Tibial artery (tissue), 4 donors: ENCODE measurements around the gene SARS1.

Source experiments
- DNase-seq, 2 donors: peaks; one replicate each; pipeline ENCODE4 v3.0.0-alpha.2; 2019
- H3K27ac ChIP-seq, 2 donors: fragments of 200-600 bp; sonication (generic) in 1 of 2; 1 replicate in 1 of 2; 2 replicates in 1 of 2; pipeline ENCODE4 v1.5.1; 2018 to 2019; ENCODE audit warnings: mild to moderate bottlenecking in 1 of 2
- H3K27me3 ChIP-seq, 2 donors: fragments of 200-600 bp; sonication (generic) in 1 of 2; one replicate each; pipeline versions ENCODE4 v1.5.1 to v1.6.0; 2016 to 2019
- H3K36me3 ChIP-seq, 3 donors: fragments of 200-600 bp; sonication (generic) in 2 of 3; one replicate each; pipeline ENCODE4 v1.5.1; 2016 to 2019; ENCODE audit warnings: mild to moderate bottlenecking in 2 of 3
- H3K4me1 ChIP-seq, 4 donors: fragments of 200-600 bp; sonication (generic) in 2 of 4; 1 replicate in 3 of 4; 2 replicates in 1 of 4; pipeline ENCODE4 v1.5.1; 2016 to 2019
- H3K4me3 ChIP-seq, 2 donors: fragments of 200-600 bp; sonication (generic) in 1 of 2; 1 replicate in 1 of 2; 2 replicates in 1 of 2; pipeline ENCODE4 v1.5.1; 2018 to 2019; ENCODE audit warnings: mild to moderate bottlenecking in 2 of 2
- H3K9me3 ChIP-seq, 3 donors: fragments of 200-600 bp; sonication (generic) in 1 of 3; one replicate each; pipeline ENCODE4 v1.5.1; 2016 to 2019
- intact Hi-C: fragments of 100-400 bp; cut with DNase I; formaldehyde crosslinking; loops from one replicate; pipeline ENCODE4 v1.15.0; 2023; ENCODE audit warnings: low total_unique reads
- TF ChIP-seq, protein P1 (sequence below), 2 experiments: fragments of 200-600 bp in 1 of 2; fragments of 450-650 bp in 1 of 2; IDR thresholded peaks; one replicate each; pipeline ENCODE4 v1.5.1; 2017 to 2019; ENCODE audit warnings: antibody characterized with exemption in 2 of 2, mild to moderate bottlenecking in 1 of 2, moderate library complexity in 1 of 2

Gene SARS1

DNA sequence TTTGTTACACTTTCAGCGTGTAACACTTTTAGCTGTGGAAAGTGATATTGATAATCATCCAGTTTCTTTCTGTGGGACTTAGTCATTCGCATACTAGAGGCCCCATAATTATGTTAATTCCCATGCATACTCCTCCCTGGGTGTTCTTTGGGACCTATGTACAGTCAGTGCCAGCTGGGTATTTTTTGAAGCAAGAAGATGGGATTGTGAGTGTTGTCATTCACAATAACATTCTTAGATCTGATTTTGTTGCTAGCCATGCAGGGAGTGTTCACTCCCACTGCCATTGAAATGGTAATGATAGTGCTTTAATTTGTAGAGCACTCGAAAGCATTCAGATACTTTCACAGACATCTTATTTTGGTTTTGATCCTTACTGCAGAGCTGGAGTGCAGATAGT, 11.6 kb downstream of the SARS1 start:
- H3K27me3 ChIP-seq, result no peaks in the 10 kb centered on the region
- no peaks in the 10 kb centered on the region for H3K9me3 ChIP-seq
- no peak for DNase-seq
- H3K36me3 ChIP-seq, result peaks cover 29 to 43% (median 34%) of the 10 kb centered on the region in 3 donors
- TF ChIP-seq, protein P1, sequence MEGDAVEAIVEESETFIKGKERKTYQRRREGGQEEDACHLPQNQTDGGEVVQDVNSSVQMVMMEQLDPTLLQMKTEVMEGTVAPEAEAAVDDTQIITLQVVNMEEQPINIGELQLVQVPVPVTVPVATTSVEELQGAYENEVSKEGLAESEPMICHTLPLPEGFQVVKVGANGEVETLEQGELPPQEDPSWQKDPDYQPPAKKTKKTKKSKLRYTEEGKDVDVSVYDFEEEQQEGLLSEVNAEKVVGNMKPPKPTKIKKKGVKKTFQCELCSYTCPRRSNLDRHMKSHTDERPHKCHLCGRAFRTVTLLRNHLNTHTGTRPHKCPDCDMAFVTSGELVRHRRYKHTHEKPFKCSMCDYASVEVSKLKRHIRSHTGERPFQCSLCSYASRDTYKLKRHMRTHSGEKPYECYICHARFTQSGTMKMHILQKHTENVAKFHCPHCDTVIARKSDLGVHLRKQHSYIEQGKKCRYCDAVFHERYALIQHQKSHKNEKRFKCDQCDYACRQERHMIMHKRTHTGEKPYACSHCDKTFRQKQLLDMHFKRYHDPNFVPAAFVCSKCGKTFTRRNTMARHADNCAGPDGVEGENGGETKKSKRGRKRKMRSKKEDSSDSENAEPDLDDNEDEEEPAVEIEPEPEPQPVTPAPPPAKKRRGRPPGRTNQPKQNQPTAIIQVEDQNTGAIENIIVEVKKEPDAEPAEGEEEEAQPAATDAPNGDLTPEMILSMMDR (IDR thresholded peaks at IDR 0.05), result no peak
- H3K4me3 ChIP-seq, result no peak overlapping the region
- no peak overlapping the region for H3K27ac ChIP-seq
- intact Hi-C loops, result no loop called here
- H3K4me1 ChIP-seq, result peaks cover 0 to 14% (median 0%) of the 10 kb centered on the region in 4 donors

DNA sequence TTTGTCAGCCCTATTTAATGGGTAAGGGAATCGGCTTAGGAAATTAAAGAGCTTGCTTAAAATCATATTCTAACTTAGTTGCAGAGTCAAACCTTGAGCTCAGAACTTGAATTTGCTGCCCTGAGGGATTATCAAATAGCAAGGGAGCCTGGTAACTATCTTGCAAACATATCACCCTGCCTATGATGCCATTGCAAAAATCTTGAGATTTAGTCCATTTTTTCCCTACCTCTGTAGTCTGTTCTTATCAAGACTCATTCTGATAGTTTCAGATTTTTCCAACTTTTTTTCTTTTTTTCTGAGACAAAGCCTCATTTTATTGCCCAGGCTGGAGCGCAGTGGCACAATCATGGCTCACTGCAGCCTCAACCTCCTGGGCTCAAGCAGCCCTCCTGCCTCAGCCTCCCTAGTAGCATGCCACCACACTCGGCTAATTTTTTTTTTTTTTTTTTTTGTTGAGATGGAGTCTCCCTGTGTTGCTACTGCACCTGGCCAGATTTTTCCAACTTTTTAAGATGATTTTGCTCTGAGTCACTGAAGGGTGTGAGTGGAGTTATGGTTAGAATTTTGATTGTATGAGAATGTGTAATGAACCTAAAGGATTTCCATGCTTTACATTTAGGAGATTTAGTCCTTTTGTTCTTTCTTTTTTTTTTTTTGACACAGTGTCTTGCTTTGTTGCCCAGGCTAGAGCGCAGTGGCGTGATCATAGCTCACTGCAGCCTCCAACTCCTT, 12.2 kb downstream of the SARS1 start:
- no peak for DNase-seq
- Histone ChIP-seq H3K27me3 (no peaks in the 10 kb centered on the region), H3K4me1 (peaks cover 0 to 14% (median 0%) of the 10 kb centered on the region in 4 donors), H3K36me3 (peaks cover 33 to 48% (median 40%) of the 10 kb centered on the region in 3 donors), H3K9me3 (no peaks in the 10 kb centered on the region), H3K27ac (no peak overlapping the region), H3K4me3 (no peak overlapping the region)
- TF ChIP-seq, protein P1 (IDR thresholded peaks at IDR 0.05), result no peak
- intact Hi-C loops, result no loop called here

DNA sequence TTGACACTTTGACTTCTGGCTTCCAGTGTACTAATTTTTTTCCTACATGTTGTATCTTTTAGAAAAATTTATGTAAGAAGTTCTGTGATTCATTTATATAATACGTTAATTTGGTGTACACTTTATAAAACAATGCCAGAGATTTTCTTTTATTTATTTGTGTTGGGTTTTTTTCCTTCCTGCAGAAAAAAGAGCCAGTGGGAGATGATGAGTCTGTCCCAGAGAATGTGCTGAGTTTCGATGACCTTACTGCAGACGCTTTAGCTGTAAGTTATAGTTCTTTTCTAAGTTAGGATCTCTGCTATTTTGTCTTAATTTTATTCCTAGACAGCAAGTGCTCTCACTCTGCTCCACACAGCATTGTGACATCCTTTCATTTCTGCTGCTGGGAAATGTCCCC, 14.4 kb downstream of the SARS1 start:
- Histone ChIP-seq H3K36me3 (peaks cover 50 to 63% (median 63%) of the 10 kb centered on the region in 3 donors), H3K27ac (no peak overlapping the region)

DNA sequence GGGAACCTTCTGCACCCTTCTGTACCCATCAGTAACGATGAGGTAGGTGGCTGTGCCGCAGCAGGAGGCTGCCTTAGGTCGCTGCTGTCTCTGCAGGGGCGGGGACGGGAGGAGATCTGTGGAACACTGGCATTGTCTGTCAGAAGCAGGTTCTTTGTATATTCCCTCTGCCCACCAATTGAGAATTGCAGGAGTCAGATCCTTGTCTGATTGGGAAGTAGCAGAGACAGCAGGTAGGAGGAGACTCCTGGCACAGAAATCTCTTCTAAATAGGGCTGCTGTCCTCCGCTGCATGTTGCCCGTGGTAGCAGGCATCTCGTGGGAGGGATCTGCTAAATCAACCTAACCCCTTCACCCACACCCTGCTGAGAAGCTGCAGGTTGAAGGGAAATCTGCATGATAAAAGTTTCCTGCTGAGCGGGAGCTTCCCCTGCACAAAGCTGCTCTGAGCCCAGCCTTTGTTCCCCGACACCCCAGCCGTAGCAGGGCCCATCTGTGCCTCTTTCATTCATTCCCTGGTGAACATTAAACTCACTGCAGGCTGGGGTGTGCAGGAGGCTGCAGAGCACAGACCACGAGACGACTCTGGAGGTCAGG, 15.9 kb downstream of the SARS1 start:
- peaks cover 60 to 76% (median 69%) of the 10 kb centered on the region in 3 donors for H3K36me3 ChIP-seq
- TF ChIP-seq, protein P1 (IDR thresholded peaks at IDR 0.05), result no peak

More for the DNA sequence above, 14.4 kb downstream of the SARS1 start:
- no peaks in the 10 kb centered on the region for H3K27me3 ChIP-seq
- no peaks in the 10 kb centered on the region for H3K9me3 ChIP-seq
- no peak overlapping the region for H3K4me3 ChIP-seq
- TF ChIP-seq, protein P1 (IDR thresholded peaks at IDR 0.05), result no peak
- no peak for DNase-seq
- peaks cover 0 to 14% (median 0%) of the 10 kb centered on the region in 4 donors for H3K4me1 ChIP-seq
- intact Hi-C loops, result no loop called here

DNA sequence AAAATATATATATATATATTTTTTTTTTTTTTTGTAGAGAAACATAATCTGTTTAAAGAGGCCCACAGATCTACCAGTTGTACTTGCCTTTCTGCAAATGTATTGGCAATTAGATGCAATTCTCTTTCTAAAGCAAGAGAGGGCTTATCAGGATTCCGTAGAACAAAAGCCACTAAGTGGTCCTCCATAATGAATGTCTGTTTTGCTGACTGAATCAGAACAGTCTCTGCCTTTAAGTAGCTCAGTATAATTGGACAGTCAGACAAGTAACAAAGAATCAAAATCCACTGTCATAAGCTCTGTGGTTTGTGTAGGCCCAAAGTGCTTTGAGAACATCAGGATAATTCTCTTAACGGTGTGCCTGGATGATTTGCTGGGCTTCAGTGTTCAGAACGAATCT, 17.3 kb downstream of the SARS1 start:
- Histone ChIP-seq H3K27ac (no peak overlapping the region), H3K27me3 (no peaks in the 10 kb centered on the region), H3K9me3 (no peaks in the 10 kb centered on the region), H3K4me1 (peaks cover 0 to 6% (median 0%) of the 10 kb centered on the region in 4 donors), H3K4me3 (no peak overlapping the region), H3K36me3 (peaks cover 75 to 90% (median 83%) of the 10 kb centered on the region in 3 donors)
- DNase-seq, result no peak
- TF ChIP-seq, protein P1 (IDR thresholded peaks at IDR 0.05), result no peak
- intact Hi-C loops, result no loop called here

More for the DNA sequence above, 15.9 kb downstream of the SARS1 start:
- H3K9me3 ChIP-seq, result no peaks in the 10 kb centered on the region
- DNase-seq, result no peak
- no peaks in the 10 kb centered on the region for H3K27me3 ChIP-seq
- no peak overlapping the region for H3K4me3 ChIP-seq
- intact Hi-C loops, result no loop called here
- no peak overlapping the region for H3K27ac ChIP-seq
- peaks cover 0 to 11% (median 0%) of the 10 kb centered on the region in 4 donors for H3K4me1 ChIP-seq
